DMS53 (cell line): ENCODE measurements around the gene CETP.
A peak's percentile ranks its signal among the peaks of the same experiment; 100 is the strongest.
"Not testable (repeated sequence)": the region's sequence is repeated elsewhere in the genome, so short reads cannot be mapped to it uniquely, and the experiment has no call there.

Experiments used
- DNase-seq: peaks from one replicate; lab custom pipeline; 2025; lab: John Stamatoyannopoulos, UW

The CETP gene

DNA sequence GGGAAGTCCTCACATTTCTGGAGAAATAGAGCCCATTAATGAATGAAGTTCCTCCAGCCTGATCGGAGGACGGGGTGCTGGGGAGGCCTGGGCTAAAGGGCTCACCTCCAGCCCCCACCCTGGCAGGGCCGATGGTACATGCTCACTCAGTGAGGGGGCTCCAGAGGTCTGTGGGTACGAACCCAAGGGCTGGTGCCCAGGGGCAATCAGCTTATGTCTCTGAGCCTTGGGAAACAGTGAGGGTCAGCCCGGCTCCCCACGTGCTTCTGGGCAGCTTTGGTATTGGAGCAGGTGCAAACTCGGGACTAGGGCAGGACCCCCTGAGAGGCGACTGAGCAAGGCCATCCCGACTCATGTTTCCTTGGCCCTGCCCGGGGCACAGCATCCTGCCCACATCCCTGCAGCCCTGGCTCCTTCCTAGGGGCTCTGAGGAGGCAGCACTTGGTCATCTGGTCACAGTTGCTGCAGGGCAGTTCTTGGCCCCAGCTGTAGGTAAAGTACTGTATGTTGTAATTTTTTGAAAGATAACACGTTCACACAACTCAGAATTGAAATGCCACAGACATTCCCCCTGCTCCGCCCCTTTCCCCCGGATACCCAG, 969 bp upstream of the CETP start:
- DNase-seq: no peak

DNA sequence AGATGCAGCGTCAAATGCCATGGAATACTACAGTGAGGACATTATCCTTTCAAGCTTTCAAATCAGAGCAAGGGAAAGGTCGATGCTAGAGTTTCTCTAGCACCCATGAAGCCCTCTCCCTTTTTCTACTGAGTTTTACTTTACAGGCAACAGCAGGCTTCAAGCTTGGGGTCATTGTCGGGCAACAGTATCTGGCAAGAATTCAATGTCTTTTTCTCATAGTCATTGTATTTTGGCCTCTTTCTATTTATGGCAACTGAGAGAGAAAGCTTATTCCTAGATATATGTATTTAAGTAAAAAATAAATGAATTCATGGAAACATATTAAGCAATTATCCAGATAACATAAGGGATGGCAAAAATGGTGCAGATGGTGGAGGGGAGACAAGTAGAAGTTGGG, 364 bp upstream of the CETP start:
- no peak for DNase-seq

DNA sequence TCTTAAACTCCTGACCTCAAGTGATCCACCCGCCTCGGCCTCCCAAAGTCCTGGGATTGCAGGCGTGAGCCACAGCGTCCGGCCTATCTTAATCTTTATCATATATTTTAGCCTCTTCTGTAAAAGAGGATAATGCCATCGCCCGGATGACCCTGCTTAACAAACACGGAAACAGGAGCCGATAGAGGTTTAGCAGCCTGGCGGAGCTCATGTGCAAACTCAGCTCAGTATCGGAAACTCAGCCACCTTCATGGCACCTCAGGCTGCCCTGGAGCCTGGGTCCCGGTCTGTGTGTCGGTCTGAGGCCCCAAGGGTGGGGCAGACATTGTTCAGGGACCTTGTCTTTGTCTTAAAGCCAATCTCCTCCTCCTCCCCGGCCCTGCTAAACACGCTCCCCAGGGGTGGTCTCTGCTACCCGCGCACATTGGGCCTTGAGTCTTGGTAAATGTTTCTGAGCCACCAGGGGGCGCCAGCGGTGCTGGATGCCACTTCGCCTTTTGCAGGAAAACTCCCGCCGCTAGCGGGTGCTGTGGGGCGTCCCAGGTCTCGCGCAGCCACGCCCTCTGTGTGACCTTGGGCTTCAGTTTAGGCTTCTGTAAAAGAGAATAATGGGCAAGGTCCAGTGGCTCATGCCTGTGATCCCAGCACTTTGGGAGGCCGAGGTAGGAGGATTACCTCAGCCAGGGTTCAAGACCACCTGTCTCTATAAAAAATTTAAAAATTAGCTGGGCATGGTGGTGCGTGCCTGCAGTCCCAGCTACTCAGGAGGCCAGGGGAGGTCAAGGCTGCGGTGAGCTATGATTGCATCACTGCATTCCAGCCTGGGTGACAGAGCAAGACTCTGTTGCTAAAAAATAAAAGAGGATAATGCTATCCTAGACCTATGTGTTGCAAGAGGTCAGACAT, 2.7 kb downstream of the CETP start:
- peak; percentile 91 for DNase-seq

DNA sequence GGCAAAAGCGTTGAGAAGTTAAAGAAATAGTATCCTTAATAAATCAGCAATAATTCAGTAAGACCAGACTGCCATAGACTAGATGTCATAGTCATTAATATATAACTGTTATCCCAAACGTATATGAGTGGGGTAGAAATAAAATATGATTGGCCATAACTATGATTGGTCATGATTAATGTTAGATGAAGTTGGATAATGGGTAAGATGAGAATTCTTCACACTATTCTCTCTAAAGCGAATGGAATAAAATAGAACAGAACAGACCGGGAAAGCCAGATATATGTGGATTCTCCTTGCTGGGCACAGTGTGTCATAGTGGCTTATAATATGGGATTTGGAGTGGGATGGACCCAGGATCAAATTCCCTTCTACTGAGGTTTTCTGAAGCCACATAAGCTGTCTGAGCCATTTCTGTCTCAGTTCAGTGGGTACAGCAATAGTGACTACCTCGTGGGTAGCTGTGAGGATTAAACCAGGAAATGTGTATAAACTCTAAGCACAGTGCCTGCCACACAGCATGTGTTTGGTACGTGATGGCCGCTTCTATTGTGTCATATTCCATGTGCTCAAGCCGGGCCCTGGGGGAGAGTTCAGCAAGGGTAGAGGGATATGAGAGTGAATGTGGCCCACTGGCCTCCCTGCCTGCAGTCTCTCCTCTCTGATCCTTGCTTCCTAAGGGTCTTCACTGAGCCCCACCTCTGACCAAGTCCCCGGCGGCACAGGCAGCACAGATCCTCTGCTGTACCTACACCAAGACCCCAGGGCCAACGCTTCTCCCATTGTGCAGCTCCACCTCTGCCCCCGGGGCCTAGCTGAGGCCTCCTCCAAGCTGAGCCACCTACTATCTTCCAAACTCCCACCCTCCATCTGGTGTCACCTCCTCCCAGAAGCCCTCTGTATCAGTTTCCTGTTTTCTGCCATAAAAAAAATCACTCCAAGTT, 3.7 kb downstream of the CETP start:
- no peak for DNase-seq

DNA sequence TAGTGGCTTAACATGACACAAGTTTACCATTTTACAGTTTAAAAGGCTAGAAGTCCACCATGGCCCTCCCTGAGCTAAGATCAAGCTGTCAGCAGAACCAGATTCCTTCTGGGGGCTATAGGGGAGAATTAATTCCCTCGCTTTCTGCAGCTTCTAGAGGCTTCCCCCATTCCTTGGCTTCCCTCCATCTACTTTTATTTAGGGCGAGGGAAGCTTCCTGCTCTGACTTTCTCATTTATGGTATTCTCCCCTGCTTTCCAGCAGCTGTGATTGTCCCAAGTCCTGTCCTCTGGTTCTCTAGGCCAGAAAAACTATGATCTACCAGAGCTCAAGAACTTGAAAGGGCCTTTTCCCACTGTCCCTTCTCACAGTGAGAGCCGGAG, 4.3 kb downstream of the CETP start:
- DNase-seq: no peak

DNA sequence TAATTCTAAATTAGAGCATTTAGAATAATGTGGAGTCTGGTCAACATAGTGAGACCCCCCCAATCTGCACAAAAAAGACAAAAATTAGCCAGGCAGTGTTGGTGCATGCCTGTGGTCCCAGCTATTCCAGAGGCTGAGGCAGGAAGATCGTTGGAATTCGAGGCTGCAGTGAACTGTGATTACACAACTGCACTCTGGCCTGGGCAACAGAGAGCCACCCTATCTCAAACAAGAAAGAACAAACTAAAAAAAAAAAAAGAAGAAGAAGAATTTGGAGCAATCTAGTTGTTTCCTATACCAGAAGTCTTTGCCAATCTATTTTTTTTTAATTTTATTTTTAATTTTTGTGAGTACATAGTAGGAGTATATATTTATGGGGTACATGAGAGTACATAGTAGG, 6.0 kb downstream of the CETP start:
- no peak for DNase-seq

DNA sequence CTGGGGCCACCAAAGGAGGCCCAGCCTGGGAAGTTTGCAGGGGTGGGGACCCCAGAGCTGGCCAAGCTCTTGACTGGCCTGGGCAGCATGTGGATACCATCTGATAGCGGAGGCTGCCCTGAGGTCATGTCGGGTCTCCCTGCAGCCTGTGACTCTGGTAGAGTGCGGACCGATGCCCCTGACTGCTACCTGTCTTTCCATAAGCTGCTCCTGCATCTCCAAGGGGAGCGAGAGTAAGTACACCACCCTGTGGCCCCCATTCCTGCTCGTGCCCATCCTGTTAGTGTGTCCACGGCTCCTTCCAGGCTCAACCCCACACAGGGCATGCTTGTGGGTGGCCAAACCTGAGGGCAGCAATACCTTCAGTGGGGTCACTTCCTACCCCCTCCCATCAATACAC, 8.0 kb downstream of the CETP start:
- DNase-seq: no peak

DNA sequence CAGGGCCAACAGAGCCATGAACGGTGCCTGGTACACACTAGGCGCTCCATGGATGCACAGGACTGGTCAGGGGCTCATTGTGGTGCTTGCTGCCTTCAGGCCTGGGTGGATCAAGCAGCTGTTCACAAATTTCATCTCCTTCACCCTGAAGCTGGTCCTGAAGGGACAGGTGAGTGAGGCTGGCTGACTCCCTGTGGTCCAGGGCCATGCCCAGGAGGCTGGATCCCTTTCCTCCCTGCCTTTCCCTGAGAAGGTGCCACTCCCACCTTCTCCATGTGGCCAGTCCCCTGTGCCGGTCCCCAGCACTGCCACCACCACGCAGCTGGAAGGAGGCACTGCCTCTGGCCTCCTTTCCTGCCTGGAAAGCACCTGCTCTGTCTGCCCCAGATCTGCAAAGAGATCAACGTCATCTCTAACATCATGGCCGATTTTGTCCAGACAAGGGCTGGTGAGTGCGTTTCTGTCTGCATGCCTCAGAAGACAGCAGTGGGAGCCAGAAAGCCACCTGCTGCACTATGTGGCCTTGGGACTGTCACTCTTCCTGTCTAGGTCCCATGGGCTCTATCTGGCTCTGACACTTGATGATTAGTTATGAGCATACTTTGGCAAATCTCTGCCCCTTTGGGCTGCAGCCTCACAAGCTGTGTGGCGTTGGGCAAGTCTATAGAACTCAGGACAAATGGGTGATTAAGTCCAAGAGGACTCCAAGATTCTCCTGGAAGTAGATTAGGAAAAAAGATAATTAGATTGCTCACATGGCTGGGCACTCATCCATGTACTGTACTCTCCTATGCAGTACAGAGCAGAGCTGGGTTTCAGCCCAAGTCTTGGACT, 9.4 kb downstream of the CETP start:
- DNase-seq: peak; percentile 44

DNA sequence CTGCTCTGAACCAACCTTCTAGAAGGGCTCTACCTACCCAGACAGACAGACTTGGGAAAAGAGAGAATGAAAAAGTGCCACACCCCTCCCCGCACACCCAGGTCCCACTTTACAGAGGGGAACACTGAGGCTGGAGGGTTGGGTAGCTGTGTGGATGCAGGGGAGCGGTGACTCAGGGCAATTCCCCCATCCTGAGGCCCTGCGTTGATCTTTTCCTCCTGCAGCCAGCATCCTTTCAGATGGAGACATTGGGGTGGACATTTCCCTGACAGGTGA, 10.0 kb downstream of the CETP start:
- DNase-seq: no peak

DNA sequence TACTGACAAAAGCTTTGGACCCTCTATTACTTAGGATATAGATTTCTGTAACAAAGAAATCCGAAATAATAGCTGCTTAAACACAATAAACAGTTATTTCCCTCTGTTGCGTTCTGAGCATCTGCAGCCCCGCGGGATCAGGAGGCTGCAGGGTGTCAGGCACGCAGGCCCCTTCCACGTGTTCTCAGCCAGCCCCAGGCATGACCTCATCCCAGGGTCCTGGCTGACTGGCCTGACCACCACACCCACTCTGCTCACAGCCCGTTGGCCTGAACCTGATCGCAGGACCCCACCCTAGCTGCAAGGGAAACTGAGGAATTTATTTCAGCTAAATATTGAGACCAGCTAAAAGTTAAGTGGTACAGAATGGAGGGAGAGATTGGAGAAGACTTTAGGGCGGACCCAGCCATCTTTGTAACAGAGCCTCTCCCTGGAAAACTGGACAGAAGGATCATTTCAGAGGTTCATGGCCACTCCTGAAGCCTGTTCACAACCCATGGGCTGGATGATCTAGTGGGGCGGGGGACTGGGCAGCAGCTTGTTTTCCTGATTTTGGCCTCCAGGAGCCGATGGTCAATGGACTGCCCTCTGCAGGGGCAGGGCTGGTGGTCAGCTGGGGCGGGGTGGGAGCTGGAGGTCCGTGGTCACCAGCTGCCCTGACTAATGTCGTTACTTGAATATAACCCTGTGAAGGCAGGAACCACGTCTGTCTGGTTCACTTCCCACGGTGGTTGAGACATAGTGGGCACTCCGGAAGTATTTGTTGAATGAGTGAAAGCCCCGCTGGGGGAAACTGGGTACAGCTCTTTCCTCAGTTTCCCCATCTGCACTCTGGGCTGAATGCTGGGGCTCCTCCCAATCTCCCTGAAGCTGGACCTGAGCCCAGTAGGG, 10.9 kb downstream of the CETP start:
- no peak for DNase-seq

DNA sequence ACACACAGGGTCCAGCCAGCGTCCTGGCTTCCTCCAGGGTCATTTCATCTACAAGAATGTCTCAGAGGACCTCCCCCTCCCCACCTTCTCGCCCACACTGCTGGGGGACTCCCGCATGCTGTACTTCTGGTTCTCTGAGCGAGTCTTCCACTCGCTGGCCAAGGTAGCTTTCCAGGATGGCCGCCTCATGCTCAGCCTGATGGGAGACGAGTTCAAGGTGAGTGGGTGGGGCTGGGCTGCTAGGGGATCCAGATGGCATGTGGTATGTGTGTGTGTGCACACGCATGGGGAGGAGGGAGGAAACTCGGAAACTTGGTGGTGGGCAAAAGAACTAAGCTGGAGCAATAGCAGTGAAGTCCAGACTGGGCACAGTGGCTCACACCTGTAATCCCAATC, 11.5 kb downstream of the CETP start:
- DNase-seq: no peak

DNA sequence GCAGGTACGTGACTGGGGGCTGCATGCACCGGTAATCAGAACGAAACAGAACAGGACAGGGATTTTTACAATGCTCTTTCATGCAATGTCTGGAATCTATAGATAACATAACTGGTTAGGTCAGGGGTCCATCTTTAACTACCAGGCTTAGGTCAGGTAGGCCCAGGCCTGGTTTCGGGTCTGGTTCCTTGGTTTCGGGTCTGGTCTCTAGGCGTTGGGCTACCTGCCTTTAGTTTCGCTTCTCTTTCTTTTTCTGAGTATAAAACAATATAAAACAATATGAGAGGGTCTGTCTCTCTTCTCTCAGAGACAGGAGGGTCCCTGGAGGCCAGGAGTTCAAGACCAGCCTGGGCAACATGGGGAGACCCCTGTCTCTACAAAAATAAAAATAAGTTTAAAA, 12.1 kb downstream of the CETP start:
- DNase-seq: not testable (repeated sequence)

DNA sequence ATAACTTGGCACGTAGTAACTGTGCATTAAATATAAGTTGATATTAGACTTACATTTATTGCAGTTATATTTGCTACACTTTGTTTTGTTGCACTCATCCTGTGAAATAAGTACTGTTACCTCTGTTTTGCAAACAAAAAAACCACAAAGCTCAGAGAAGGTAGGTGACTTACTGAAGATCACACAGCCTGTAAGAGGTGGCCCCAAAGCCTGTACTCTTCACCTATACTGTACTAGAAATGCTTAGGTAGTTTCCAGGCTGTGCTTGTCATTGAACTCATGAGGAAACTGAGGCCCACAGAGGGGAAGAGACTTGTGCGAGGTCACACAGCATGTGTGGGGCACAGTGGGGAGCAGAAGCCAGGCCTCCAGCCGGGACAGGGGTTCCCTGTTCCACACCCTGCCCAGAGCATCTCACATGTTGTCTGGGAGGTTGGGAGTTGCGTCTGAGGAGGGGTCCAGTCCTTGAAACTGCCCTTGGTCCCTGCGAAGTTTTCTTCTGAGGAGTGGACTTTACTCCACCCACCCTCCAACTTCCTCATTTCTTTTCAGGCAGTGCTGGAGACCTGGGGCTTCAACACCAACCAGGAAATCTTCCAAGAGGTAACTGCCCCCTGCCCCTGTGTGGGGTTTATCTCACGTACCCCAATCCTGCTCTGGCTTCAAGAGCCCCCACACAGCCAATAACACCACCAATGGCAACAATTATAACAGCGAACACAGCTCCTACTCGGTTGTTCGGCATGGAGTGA, 13.0 kb downstream of the CETP start:
- no peak for DNase-seq

DNA sequence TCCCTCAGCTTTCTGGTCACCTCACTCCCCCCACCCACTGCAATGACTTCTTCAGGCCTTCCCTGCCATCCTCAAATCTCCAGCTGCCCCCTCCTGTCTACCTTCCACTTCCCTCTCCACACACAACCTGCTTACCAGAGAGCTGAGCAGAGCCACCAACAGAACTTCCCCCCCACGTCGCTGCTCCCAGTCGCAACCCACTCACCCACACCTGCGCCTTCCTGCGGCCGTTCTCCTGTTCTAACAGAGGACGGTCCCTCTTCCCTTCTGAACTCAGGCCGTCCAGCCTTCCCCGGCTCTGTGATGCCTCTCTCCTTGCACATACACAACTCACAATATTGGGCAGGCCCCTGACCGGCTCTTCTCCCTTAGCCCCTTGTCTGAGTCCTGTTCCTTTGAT, 14.0 kb downstream of the CETP start:
- no peak for DNase-seq

DNA sequence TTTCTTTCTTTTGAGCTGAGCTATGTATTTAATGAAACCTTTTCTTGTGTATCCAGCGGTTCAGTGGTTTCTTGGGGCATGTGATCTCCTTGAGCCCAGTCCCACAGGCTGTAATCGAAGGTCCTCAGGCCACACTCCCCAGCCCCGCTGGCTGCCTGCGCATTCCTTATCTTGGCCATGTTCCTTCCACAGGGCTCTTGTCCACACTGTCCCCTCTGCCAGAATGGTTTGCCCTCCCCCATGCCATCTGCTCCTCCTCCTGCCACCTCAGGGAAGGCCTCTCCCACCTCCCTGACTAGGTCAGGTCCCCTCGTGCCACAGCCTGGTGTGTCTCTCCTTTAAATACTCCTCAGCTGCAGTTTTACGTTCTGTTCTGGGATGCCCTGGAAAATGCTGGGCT, 15.5 kb downstream of the CETP start:
- DNase-seq: no peak

DNA sequence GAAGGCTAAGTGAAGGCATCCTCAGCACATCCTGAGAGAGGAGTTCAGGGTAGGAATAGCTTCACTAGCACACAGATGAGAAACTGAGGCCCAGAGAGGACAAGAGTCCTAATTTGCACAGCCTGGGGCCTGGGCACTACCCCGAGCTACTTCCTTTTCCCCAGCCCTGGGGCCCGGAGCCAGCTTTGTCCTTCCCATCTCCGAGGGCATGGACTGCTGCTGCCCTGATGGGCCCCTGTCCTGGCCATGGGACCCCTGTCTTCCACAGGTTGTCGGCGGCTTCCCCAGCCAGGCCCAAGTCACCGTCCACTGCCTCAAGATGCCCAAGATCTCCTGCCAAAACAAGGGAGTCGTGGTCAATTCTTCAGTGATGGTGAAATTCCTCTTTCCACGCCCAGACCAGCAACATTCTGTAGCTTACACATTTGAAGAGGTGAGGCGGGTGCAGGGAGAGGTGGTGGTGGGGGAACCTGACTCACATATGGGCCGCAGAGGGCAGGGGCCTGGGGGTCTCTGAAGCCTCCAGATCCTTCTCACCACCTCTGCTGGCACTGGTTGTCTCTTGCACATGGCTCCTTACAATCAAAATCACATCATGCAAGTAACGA, 16.2 kb downstream of the CETP start:
- no peak for DNase-seq

DNA sequence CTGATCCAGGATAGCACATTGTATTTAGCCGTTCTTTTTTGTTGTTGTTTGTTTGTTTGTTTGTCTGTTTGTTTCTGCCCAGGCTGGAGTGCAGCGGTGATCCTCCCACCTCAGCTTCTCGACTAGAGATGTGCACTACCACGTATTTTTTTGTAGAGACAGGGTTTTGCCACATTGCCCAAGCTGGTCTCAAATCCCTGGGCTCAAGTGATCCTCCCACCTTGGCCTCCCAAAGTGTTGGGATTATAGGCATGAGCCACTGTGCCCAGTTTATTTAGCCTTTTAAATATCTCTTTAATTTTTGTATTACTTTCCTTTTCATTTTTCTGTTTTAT, 18.4 kb downstream of the CETP start:
- DNase-seq: no peak

DNA sequence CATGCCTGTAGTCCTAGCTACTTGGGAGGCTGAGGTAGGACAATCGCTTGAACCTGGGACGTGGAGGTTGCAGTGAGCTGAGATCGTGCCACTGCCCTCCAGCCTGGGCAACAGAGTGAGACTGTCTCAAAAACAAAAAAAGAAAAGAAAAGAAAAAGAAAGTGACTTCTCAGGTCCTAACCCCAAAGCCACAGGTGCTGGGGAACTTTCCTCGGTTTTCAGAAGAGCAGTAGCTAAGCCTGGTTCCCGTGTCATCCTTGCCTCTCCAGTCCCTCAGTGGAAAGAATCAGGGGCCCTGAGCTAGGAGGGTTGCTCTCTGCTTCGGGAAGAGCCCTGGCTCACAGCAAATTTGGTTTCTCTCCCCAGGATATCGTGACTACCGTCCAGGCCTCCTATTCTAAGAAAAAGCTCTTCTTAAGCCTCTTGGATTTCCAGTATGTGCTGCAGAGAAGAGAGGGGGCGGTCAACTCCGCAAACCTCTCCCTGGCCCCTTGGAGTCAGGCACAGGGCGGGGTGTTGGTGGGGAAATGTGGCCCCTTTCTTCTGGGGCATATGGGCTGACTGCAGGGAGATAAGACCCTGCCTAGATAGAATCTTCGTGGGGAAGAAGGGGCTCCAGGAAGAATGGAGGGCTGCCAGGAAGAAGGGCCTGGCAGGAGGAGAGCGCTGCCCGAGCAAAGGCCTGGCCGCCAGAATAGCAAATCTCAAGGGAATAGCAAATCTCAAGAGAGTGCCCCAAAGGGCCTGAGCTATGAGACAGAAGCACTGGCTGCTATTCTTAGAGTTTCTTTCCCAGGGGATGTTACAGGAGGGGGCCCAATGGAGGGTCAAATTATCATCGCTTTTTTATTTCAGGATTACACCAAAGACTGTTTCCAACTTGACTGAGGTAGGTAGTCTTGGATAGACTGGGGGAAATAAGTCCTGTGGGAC, 19.3 kb downstream of the CETP start:
- no peak for DNase-seq

DNA sequence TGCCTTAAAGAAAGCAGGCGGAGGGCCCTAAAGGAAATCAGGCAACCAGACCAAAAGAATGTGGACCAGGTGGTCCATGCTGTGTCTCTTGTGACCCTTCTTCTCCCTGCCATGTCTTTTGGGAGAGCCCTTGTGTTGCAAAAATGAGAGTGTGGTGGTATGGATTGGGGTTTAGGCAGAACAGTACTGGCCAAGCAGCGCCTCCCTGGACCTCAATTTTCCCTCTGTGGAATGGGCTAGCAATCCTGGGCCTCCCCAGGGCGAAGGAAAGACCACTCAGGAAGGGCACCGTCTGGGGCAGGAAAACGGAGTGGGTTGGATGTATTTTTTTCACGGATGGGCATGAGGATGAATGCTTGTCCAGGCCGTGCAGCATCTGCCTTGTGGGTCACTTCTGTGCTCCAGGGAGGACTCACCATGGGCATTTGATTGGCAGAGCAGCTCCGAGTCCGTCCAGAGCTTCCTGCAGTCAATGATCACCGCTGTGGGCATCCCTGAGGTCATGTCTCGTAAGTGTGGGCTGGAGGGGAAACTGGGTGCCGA, 20.1 kb downstream of the CETP start:
- DNase-seq: no peak
